ENCODE data around the gene MED10. TPM values are rescaled to one million over a fixed set of nuclear protein-coding genes. Genes with fewer than 3 reads are reported as not detected.

Gene MED10
- total and polyA plus RNA-seq, 9 of the 15 experiments (the other 6 are each of a cell fraction or from before 2014, with no cell fraction given): 23.8 to 83.4 (median 58.8) TPM

DNA sequence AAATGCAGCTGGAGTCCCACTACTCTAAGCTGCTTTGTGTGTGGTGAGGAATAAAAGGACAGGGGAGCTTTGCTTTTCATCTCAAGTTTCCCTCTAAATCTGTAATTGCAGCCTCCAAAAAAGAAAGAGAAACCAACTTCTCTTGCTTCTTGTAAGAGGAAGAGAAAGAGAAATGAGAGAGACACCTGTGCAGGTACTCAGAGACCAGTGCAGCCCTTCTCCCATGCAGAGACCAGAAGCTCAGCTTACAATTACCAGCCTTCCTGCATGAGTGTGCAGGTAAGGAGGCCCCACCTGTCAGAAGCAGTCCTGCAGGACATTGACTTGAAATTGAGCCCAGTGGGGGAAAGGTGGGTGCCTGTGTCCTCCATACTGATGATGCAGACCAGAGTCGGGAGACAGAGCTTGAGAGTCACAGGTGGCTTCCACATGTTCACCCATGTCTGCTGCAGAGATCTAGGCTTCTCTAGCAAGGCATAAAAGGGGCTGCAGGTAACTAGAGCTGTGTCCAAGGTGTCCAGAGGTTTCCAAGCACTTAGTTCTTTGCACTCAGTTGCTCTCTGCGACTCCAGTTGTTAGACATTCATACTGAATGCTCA is 15.3 kb upstream of the MED10 start (continued):
- TF ChIP-seq MYNN (IDR thresholded peaks at IDR 0.05) (no peak), MYNN (CRISPR knock-in tag; IDR thresholded peaks at IDR 0.05) (no peak), POU5F1 (IDR thresholded peaks at IDR 0.05; ENCODE audit: borderline replicate concordance, low read depth, low read length, partially characterized antibody) (no peak), NFIX (CRISPR knock-in tag; IDR thresholded peaks at IDR 0.05; ENCODE audit: low read depth) (no peak), ZNF589 (CRISPR knock-in tag; IDR thresholded peaks at IDR 0.05; ENCODE audit: low read depth) (no peak), BHLHE40 (IDR thresholded peaks at IDR 0.05; ENCODE audit: low read length) (no peak), DIDO1 (tag; IDR thresholded peaks at IDR 0.05; ENCODE audit: low read depth) (no peak), ZNF592 (IDR thresholded peaks at IDR 0.05) (no peak)
- TF ChIP-seq, protein P1, sequence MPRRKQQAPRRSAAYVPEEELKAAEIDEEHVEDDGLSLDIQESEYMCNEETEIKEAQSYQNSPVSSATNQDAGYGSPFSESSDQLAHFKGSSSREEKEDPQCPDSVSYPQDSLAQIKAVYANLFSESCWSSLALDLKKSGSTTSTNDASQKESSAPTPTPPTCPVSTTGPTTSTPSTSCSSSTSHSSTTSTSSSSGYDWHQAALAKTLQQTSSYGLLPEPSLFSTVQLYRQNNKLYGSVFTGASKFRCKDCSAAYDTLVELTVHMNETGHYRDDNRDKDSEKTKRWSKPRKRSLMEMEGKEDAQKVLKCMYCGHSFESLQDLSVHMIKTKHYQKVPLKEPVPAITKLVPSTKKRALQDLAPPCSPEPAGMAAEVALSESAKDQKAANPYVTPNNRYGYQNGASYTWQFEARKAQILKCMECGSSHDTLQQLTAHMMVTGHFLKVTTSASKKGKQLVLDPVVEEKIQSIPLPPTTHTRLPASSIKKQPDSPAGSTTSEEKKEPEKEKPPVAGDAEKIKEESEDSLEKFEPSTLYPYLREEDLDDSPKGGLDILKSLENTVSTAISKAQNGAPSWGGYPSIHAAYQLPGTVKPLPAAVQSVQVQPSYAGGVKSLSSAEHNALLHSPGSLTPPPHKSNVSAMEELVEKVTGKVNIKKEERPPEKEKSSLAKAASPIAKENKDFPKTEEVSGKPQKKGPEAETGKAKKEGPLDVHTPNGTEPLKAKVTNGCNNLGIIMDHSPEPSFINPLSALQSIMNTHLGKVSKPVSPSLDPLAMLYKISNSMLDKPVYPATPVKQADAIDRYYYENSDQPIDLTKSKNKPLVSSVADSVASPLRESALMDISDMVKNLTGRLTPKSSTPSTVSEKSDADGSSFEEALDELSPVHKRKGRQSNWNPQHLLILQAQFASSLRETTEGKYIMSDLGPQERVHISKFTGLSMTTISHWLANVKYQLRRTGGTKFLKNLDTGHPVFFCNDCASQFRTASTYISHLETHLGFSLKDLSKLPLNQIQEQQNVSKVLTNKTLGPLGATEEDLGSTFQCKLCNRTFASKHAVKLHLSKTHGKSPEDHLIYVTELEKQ (CRISPR knock-in tag; IDR thresholded peaks at IDR 0.05): no peak

Data from K562 (cell line).